NCI-H1048 (cell line): Measurements from ENCODE around the gene SLC43A2.
"Not testable (repeated sequence)": the region's sequence is repeated elsewhere in the genome, so short reads cannot be mapped to it uniquely, and the experiment has no call there.

ENCODE experiments used
- DNase-seq: peaks from one replicate; lab custom pipeline; 2025; lab: John Stamatoyannopoulos, UW

The SLC43A2 gene

DNA sequence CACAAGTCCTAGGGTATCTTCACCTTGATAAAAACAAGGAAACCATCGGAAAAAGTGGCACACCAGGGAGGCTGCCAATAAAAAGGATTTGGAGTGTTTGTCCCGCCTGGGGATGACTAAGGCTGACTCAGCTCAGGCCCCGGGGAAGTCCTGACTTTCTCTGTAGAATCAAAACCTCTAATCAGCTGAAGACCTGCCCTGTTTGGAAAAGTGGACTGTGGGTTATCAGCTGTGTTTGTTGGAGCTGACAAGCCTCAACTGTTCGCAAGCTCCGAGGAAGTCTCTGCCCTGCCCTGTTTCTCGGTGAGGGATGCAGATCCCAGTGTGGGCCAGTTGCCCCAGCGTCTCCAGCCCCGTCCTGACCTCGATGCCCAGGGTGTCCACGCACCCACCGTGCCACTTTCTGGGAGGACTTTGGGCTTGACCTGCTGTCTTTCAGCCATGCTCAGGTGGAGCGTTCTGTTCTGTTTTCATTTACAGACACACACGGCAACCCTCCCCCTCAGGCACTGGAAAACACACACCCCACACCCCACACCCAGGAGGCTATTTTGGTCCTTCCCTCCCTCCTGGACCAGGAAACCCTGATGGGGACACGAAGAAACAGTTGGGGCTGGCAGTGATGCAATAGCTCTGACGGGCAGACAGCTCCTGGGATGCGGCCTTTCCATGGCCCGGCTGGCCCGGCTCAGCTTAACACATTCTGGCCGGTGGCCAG, 38.4 kb downstream of the SLC43A2 start:
- DNase-seq = no peak

DNA sequence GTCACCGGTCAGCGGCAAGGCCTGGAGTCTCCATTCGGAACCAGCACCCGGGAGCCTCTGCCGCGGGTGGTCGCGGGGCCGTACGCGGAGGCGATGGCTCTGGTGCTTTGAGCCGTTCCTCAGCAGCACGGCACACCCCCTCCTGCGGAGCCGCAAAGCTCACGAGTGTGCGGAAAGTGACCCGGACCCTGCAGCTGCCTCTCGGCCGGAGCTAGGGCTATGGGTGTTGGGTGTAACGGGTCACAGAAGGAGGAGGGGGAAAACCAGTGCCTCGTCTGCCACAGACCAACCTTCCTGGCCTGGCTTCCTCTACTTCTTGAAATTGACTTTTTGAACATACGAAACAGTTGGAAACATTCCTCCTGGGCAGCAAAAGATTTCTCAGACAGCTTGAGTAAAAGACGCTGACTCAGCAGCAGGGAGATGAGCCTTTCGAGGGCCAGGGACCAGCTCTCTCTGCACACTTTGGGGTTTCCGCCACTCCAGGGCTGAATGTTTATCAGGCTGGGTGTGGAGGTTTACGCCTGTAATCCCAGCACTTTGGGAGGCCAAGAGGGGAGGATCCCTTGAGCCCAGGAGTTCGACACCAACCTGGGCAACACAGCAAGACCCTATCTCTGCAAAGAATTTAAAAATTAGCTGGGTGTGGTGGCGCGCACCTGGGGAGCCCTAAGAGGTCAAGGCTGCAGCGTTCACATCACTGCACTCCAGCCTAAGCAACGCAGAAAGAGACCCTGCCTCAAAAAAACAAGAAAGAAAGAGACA, 39.6 kb downstream of the SLC43A2 start:
- DNase-seq = no peak

DNA sequence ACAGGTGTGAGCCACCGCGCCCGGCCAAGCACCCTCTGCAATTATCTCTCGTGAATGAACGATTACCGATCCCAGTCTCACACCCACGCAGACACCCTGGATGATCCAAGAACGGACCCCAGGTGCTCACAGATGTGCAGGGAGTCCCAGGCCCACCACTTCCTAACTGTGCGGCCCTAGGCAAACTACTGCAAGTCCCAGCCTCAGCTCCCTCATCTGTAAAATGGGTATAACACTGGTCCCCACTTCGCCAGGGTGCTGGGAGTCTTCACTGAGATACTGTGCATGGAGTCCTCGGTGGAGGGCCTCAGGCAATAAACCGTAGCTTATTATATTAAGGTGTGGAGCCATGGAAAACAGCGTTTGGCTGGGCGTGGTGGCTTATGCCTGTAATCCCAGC, 44.5 kb downstream of the SLC43A2 start:
- DNase-seq = no peak

DNA sequence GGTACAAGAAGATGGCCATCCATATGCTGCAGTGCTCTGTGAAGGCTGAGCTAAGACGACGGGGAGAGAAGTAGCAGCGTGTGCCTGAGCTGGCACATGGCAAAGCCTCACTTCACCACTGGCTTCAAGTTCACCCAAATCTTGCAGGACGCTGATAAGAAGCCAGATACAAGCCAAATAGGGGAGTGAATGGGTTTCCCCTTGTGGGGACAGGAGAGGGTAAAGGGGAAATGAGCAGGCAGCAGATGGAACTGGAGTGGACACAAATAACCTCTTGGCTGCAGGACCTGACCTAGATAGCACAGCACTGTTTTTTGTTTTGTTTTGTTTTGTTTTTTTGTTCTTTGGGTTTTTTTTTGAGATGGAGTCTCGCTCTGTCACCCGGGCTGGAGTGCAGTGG, 45.1 kb downstream of the SLC43A2 start:
- no peak for DNase-seq

DNA sequence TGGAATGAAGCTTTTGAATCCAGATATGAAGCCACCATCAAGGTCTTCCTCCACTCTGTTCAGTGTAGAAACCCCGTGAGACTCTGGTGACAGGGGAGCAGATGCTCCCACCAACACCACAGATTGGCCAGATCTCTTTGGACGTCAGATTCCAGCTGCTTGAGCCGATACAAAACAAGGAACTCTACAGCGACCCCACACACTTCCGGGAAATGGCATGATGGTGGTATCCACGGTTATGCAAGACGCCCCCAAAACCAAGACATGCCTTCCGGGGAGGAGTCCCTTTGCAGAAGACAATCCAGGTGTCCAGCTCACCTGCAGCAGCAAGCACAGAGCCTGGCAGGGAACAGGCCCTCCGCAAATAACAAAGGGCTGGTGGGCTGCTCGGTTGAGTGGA, 46.3 kb downstream of the SLC43A2 start:
- DNase-seq = no peak

DNA sequence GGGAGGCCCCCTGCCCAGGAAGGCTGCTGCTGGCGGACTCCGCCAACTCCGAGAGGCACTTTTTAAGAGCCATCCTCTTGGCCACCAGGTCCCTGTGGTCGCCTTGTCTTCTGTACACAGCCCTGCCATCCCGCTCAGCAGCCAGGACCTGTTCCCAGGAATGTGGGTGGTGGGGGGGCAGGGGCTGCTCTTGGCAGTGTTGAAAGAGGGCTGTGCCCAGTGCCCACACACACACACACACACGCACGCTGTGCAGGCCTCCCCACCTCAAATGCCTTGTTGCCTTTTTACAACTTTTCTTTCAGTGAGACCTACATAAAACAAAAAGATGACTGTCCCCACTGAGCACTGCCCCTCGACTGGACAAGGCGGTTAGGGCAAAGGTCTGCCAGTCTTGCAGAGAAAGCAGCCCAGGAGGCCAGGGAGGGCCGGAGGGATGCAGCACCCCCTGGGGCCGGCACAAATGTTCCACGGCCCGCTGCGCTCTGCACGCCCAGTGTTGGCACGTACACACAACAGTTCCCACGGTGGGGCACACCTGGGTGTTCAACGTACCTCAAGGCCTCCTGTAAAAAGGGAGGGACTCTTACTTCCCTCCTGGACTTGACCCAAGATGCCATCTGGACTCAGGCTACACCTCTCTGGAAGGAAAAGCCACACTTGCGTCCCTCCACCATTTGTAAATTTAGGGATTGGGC, 47.5 kb downstream of the SLC43A2 start:
- DNase-seq = no peak

DNA sequence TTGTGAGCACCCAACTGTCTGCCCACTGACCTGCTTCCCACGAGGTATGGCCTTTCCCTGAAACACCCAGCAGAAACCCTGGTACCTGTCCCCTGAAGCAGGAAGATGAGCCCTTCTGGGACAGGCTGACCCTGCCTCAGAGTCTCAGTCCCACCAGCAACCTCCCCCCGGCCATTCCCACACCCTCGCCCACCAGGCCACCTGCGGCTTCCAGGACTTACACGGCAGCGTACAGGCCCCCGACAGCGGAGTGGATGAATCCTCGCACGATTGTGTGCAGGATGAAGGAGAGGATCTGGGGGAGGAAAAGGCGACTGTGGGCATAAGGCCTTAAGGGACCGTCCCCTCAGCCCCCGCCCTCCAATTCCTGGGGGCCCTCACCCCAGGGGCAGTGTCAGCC, 50.6 kb downstream of the SLC43A2 start:
- DNase-seq = no peak

DNA sequence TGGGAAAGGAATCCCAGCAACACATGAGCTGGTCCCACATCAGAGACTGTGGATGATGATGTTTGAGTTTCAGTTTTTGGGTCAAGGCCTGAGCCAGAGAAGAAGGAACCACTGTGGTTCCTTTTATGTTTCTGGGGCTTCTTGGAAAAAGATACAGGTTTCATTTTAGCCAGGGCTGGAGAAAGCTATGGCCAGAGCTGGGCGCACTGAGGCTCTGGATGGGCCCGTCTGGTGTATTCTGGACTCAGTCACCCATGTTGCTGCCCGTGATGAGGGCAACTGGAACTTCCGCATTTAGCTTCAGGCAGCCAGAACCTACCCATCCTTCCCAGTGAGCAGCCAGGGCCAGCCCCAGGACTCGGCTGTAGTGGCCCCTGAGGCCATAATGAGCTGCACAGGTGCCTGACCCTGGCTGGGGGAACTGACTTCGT, 51.0 kb downstream of the SLC43A2 start:
- DNase-seq = no peak

DNA sequence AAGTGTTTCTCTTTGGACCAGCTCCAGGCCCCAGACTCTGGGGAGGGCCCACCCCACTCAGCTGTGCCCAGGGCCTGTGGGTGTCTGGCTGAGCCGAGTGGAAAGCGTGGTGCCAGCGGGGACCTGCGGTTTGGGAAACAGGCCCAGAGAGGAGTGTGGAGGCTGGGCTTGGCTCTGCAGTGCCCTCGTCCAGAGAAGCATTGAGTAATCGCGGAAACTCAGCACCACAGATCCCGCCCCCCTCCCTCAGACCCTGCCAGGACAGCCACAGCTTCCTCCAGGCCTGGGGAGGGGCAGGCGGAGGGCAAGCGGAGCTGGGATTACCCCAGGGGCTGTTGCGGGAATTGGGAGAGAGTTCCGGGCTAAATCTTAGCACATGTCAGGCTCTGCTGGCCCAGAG, 51.5 kb downstream of the SLC43A2 start:
- DNase-seq = no peak

DNA sequence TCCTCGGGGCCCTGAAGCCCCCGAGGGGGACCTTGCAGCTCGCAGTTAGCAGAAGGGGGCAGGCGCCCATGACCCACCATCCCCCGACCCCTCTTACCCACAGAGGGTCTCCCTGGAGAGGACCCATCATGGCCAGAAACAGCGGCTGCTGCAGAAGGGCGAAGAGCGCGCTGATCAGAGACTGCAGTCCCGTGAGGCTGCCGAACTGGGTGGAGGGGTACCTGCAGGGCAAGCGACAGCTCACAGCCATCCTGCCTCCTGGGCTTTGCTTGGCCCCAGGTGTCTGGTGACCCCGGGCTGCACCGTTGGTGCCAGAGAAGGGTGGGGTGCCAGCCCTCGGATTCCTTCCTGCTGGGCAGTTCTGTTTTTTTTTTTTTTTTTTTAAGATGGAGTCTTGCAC, 52.1 kb downstream of the SLC43A2 start:
- no peak for DNase-seq

DNA sequence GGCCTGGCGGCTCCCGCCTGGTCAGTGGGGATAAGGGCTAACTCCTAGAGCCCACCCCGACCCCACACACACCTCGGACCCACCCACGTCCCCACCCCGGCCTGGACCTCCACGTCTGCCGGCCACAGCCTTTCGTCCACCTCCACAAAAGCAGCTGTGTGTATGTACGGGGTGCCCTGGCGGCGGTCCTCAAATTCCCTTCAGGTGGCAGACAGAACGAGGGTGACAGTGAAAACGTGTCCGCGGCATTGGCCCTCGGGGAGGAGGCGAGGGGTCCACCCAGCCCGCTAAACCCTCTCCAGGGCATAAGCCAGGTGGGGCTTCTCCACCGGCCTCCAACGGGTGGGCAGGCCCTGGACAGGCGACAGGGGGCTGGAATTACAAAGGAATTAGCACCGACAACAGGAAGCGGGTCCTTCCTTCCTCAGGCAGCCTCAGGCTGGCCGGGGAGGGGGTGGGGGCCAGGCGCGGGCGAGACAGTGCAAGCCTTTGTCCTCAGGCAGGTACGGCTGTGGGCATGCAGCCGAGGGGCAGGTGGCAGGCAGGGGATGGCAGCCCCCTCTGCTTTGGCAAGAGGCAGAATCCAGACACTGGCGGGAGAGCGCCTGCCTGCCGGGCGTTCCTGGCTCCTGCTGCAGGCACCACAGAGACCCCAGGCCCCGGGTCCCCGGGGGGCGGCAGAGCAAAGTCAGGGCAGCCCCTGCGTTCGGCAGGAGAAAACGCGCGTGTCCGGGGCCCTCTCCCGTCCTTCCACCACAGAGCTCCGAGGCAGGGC, 53.8 kb downstream of the SLC43A2 start:
- no peak for DNase-seq

DNA sequence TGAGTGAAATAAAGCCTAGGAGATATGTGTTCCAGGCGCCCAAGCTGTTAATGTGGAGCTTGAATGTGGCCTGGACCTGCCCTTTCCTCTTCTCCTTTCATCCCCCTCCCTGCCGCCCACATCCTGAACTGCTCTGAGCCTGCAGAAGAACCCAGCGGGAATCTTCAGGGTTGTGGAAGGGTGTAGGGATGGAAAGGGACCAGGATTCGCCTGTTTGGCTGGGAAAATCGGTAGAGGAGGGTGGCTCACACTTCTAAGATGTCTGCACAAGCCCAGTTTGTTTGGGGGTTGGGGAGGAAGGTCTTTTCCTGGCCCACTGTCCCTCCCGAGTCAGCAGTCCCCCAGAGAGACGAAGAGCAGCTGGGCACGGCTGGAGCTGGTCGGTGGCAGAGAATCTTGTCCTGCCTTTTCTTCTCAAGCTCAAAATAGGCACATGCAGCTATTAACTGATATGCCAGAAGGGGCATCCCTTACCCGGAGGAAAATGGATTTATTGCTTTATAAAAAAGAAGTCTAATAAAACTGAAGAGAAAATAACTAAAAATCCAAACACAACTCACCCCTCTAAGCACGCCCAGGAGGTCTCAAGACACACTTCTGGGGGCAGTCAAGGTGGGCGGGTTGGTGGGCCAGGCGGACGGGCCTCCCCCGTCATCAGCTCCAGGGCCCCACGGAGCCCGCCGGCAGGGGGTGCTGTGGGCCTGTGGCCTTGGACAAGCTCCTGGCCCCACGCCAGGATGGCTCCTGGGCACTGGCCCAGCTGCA, 54.5 kb downstream of the SLC43A2 start:
- peak; percentile 49 for DNase-seq

DNA sequence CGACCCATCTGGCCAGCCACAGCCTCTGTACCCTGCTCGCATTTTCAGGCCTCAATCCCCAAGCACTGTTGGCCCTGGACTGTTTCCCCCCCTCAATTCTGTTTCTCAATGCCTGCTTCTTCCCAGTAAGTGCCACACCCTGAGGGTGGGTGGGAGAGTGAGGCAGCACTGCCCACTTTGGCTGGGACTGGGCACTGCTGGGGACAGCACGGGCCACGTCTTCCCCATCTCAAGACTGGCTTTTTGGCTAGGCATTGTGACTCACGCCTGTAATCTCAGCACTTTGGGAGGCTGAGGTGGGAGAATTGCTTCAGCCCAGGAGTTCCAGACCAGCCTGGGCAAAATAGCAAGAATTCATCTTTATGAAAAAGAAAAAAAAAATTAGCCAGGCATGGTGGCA, 56.0 kb downstream of the SLC43A2 start:
- not testable (repeated sequence) for DNase-seq

DNA sequence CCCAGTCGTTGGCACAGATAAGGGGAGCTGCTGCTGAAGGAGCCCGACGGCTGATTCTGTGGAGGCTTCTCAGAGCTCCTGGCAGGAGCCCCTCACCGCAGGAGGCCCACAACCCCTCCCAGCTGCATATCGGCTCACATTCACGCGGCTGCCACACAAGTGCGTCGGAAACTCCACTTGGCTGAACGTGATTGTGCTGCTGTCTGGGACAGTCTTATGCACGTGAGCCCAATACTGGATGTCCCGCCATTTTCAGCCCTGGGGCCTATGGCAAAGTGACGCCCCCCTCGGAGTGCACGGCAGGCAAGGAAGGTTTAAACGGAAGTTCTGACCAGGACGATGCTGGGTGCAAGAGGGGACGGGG, 57.3 kb downstream of the SLC43A2 start:
- no peak for DNase-seq

DNA sequence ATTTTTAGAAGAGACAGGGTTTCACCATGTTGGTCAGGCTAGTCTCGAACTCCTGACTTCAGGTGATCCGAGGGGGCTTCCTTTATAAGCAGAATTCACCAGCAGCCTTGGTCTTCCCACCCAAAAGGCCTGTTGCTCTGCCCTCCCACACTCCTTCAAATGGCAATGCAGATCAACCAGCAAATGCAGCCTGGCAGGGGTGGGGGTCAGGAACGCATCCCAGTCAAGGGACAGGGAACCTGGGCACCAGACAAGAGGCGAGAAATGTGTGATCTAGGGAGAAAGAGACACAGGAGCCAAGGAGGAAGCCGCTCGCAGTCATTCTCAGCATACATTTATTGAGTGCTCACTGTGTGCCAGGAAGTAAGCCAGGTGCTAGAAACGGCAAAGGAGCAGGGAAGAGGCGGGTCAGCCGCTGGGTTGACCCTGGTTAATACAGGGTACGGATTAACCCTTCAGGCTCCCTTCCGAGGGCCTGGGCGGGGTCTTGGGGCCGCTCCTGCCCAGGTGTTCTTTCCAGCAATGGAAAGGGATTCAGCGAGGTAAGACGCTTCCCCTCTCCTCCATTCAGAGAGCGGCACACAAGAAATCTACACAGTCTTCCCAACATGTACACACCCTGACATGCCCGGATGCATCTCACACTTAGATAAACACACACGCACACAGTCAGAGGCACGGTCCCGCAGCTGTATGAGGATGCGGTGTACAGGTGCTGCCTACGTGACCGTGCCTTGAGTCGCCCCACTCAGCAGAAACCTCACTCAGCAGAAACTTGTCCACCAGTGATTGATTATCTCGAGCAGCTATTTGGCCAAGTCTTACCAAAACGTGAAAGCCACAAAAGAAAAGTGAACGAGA, 59.5 kb downstream of the SLC43A2 start:
- DNase-seq = no peak

DNA sequence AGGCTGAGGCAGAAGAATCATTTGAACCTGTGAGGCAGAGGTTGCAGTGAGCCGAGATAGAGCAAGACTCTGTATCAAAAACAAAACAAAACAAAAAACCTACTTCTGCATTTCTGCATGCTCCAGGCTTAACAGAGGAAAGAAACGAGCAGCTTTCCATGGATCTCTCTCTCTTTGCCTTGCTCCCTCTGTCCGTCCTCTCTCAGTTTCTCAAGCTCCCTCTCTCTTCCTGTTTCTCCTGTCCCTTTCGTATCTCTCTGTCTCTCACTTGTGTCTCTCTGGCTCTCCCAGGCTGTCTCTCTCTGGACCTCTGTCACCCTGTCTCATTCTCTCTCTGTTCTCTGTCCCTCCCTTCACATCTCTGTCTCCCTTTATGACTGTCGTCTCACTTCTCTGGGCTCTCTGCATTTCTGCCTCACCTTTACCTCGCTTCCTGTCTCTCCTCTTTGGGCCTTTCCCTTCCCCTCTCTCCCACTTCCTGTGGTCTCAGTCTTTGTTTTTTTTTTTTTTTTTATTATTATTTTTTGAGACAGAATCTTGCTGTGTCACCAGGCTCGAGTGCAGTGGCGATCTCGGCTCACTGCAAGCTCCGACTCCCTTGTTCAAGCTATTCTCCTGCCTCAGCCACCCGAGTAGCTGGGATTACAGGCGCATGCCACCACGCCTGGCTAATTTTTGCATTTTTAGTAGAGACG, 62.0 kb downstream of the SLC43A2 start:
- no peak for DNase-seq

DNA sequence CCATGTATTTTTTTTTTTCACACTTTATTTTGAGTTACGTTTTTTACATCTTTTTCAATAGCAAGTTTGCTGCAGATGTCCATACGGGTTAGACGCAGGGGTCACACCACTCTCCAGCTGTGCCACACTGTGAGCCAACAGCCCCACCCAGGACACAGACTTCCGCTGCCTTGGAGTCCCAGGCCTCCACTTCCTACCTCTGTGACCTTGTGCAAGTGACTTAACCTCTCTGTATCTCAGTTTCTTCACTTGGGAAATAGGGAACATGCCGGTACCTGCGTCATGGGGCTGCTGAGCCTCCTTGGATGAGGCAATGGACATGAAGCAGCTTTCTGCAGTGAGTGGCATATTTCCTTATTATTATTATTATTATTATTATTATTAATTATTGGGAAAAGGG, 62.8 kb downstream of the SLC43A2 start:
- DNase-seq = no peak

DNA sequence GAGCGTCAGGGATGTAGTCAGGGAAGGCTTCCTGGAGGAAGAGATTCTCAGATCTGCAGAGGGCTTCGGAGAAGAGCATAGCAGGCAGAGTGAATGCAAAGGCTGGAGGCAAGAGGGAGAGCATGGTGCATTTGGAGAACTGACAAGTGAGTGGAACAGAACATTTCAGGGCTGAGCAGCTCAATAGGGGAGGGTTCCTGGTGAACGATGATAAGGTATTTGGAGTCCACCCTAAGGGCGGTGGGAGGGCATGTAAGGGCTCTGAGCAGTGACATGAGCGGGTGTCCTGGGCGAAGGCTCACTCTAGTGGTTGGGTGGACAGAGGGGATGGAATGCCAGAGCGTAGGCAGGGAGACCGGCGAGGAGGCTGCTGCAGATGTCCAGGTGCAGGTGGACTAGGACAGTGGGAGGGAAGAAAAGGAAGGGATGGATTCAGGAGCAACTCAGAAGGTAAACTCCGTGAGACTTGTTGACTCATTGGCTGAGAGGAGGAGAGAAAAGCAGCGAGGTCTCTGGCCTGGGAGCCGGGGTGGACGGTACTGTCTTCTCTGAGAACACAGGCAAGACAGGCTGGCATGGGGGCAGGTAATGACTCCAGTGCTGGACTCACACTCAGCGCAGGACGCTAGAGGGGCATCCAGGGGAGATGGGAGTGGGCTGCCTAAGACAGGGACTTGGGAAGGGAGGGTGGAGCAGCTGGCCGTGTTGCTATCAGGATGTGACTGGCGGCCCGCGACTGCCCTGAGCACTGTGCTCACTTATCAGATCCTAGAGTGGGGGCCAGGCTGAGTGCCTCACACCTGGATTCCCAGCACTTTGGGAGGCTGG, 64.6 kb downstream of the SLC43A2 start:
- DNase-seq = no peak

DNA sequence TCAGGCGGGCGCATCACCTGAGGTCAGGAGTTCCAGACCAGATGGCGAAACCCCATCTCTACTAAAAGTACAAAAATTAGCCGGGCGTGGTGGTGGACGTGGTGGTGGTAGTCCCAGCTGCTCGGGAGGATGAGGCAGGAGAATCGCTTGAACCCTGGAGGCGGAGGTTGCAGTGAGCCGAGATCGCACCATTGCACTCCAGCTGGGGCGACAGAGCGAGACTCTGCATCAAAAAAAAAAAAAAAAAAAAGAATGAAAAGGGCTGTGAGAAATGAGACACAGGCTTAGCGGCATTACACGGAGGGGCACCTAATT, 65.2 kb downstream of the SLC43A2 start:
- DNase-seq = not testable (repeated sequence)
